HAP-1 (cell line): ENCODE results near the gene SPOCK3.
"Not testable (repeated sequence)": the region's sequence is repeated elsewhere in the genome, so short reads cannot be mapped to it uniquely, and the experiment has no call there.

Experiments used
- DNase-seq, 2 experiments: peaks; one replicate each; pipeline ENCODE4 v3.0.0-alpha.2; 2016 to 2020; ENCODE audit warnings: low spot score in 2 of 2
- H3K27me3 ChIP-seq: fragments of 250-450 bp; sonication (Bioruptor Pico); 2 replicates; pipeline ENCODE4 v1.5.1; 2020; ENCODE audit warnings: low read depth, mild to moderate bottlenecking, moderate library complexity
- H3K36me3 ChIP-seq: fragments of 250-450 bp; sonication (Bioruptor Pico); replicated peaks from 2 replicates; pipeline ENCODE4 v1.5.1; 2020; ENCODE audit warnings: mild to moderate bottlenecking
- H3K4me1 ChIP-seq: fragments of 250-450 bp; sonication (Bioruptor Pico); 2 replicates; pipeline ENCODE4 v1.5.1; 2020; ENCODE audit warnings: mild to moderate bottlenecking
- H3K4me3 ChIP-seq: fragments of 250-450 bp; sonication (Bioruptor Pico); 2 replicates; pipeline ENCODE4 v1.5.1; 2020; ENCODE audit warnings: mild to moderate bottlenecking, moderate library complexity
- H3K9me3 ChIP-seq: fragments of 250-450 bp; sonication (Bioruptor Pico); 2 replicates; pipeline ENCODE4 v1.5.1; 2020; ENCODE audit warnings: mild to moderate bottlenecking, moderate library complexity
- in situ Hi-C: fragments of 300-500 bp; cut with MboI; formaldehyde crosslinking; loops from 3 replicates; pipeline ENCODE4 v1.14.3; 2020; ENCODE audit warnings: low sequenced_read_pairs, inconsistent platforms, mixed read lengths

SPOCK3 gene

DNA sequence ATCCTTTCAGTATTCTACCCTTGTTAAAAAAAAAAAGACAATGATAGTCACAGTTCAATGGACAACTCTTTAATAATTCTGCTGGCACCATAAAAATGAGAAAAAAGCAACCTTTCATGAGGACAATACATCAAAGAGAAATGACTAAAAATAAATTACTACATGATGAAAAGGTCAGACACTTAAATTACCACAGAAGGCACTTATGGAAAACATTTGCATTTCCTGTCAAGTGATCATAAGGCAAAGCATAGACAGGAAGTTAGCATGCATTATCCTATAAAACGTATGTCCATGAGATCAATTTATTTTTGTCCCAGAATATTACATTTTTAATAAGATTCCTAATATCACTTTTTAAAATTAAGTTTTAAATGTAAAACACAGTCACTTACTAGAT lies 303.8 kb downstream of the SPOCK3 start:
- in situ Hi-C loops = no loop called here
- Histone ChIP-seq H3K36me3 (no peaks in the 10 kb centered on the region), H3K27me3 (no peaks in the 10 kb centered on the region), H3K4me1 (no peaks in the 10 kb centered on the region), H3K9me3 (no peaks in the 10 kb centered on the region), H3K4me3 (no peak overlapping the region)
- DNase-seq = no peak

DNA sequence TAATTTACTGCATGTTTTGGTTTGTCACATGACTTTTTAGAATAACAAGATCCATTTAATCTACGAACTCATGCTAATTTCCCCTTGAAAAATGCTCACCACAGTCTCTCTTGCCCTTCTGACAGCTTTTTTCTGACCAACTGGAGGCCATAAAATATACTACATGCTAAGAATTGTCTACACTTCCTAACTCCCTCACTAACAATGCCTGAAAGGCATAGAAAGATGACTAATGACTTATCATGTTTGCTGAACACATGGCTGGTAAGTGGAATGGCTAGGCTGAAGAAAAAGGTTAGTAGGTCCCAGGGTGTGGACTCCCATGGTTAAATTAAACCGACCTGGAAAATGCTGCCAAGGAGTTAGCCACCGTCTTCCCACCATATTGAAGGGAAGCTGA lies 309.9 kb downstream of the SPOCK3 start:
- H3K36me3 ChIP-seq = no peaks in the 10 kb centered on the region
- 0 out of 2 replicates have a peak, but pooled peaks cover 2% of the 10 kb centered on the region for H3K27me3 ChIP-seq
- in situ Hi-C loops = no loop called here
- no peaks in the 10 kb centered on the region for H3K9me3 ChIP-seq
- DNase-seq = no peak
- no peaks in the 10 kb centered on the region for H3K4me1 ChIP-seq
- no peak overlapping the region for H3K4me3 ChIP-seq

DNA sequence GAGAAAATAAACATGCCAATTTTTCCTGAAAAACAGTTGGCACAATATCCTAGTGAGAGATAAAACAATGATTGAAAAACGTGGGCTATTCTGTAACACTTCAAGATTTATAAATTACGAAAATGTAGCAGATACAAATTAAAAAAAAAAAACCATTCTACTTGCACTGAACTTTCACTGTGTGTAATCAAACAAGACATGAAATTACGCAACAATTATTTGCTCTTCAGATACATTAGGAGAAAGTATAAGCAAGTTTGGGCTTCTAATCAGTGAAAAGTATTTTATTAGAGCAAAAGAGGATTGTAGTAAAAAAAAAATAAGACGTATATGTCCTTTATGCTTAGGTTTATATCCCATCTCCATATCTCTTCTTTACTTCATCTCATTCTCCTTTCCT lies 320.4 kb downstream of the SPOCK3 start:
- H3K4me3 ChIP-seq = no peak overlapping the region
- in situ Hi-C loops = no loop called here
- no peaks in the 10 kb centered on the region for H3K9me3 ChIP-seq
- no peak for DNase-seq
- no peaks in the 10 kb centered on the region for H3K36me3 ChIP-seq
- H3K4me1 ChIP-seq = 0 out of 2 replicates have a peak, but pooled peaks cover 6% of the 10 kb centered on the region
- no peaks in the 10 kb centered on the region for H3K27me3 ChIP-seq

DNA sequence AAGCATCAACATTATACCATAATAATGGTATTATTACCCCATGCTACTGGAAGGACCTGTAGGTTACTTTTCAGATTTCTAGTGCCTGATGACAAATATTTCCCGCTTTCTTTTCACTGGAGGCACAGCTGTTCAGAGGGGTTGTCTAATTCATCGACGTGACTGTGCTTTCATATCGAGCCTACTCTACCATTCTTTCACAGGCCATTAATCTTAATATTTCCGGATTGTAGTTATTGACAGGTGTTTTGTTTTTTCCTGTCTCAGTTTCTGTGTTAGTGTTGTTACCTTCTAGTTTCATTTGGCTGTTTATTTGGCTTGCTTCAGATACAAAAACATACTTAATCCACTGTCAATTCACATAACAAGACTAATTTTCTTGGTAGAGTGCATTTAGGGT lies 330.9 kb downstream of the SPOCK3 start:
- Histone ChIP-seq H3K4me3 (no peak overlapping the region), H3K27me3 (no peaks in the 10 kb centered on the region), H3K4me1 (no peaks in the 10 kb centered on the region), H3K9me3 (no peaks in the 10 kb centered on the region), H3K36me3 (no peaks in the 10 kb centered on the region)
- in situ Hi-C loops = no loop called here
- DNase-seq = no peak

DNA sequence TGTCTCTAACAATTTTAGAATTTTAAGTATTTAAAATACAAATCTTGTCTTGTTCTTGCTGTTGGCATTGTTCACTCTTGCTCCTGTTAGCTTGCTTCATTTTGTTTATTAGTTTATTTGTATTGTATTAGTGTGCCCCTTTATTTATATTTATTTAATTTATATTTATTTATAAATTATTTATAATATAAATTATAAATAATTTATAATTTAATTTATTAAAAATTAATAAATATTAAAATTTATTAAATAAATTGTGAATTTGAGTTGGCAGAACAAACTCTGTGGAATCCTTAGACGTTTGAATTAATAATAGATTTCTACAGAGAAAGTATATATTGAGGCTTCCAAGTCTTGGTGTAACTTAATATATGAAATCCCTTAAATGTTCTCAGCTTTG lies 331.4 kb downstream of the SPOCK3 start:
- no peak overlapping the region for H3K4me3 ChIP-seq
- H3K4me1 ChIP-seq = no peaks in the 10 kb centered on the region
- H3K36me3 ChIP-seq = no peaks in the 10 kb centered on the region
- H3K27me3 ChIP-seq = no peaks in the 10 kb centered on the region
- in situ Hi-C loops = no loop called here
- no peaks in the 10 kb centered on the region for H3K9me3 ChIP-seq
- no peak for DNase-seq

DNA sequence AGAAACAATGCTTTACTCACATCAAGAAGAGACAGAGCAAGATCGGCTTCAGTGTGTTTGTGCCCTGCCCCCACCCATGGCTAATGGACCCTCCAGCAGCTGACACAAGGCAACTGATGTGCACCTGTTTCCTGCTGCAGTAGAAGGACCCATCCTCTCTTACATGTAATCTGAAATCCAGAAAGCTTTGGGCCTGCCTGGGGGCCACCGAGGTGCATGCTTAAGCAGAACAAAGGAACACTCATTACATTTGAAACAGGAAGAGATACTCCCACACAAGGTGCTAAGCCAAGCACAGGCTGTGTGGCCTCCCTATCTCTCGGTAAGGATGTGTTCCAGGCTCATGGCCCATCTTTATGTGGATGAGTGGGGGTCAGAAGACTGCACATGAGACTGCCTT lies 338.0 kb downstream of the SPOCK3 start:
- no peaks in the 10 kb centered on the region for H3K4me1 ChIP-seq
- in situ Hi-C loops = no loop called here
- H3K27me3 ChIP-seq = no peaks in the 10 kb centered on the region
- no peaks in the 10 kb centered on the region for H3K36me3 ChIP-seq
- H3K9me3 ChIP-seq = no peaks in the 10 kb centered on the region
- no peak for DNase-seq
- H3K4me3 ChIP-seq = no peak overlapping the region

DNA sequence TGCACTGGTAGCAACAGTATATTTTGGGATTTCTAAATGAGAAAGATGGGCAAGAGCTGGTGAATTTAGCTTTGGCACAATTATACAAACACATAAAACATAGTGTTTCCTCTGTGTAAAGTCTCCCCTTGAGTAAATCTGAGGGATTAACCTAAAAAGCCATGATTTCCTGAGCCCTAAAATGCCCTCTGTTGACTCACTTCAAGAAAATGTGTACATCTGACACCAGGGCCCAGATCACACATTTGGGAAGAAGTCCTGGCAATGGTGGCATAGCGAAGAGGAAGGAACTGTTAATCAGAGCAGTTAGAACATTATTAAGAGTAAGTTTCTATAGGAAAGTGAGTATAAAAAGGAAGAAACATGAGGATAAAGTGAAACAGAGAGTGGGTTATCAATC lies 338.5 kb downstream of the SPOCK3 start:
- Histone ChIP-seq H3K9me3 (no peaks in the 10 kb centered on the region), H3K36me3 (no peaks in the 10 kb centered on the region), H3K27me3 (no peaks in the 10 kb centered on the region), H3K4me3 (no peak overlapping the region), H3K4me1 (no peaks in the 10 kb centered on the region)
- in situ Hi-C loops = no loop called here
- DNase-seq = no peak

DNA sequence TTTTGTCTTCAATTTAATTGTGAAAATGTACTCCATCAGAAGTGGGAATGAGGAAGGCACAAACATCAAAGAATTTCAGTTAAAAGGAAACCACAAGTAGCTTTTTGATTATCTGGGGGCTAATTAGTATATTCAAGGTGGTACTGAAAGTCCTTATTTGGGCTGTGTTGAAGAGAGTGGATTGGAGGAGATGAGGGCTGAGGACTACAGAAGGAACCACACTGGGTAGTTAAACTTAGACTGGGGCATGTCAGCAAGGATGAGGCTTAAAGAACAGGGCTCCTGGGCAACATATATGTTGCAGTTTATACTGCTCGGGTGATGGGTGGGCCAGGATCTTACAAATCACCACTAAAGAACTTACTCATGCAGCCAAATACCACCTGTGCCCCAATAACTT lies 346.8 kb downstream of the SPOCK3 start:
- DNase-seq = no peak
- in situ Hi-C loops = no loop called here
- H3K9me3 ChIP-seq = no peaks in the 10 kb centered on the region
- no peaks in the 10 kb centered on the region for H3K27me3 ChIP-seq
- H3K4me1 ChIP-seq = no peaks in the 10 kb centered on the region
- no peaks in the 10 kb centered on the region for H3K36me3 ChIP-seq
- H3K4me3 ChIP-seq = no peak overlapping the region

DNA sequence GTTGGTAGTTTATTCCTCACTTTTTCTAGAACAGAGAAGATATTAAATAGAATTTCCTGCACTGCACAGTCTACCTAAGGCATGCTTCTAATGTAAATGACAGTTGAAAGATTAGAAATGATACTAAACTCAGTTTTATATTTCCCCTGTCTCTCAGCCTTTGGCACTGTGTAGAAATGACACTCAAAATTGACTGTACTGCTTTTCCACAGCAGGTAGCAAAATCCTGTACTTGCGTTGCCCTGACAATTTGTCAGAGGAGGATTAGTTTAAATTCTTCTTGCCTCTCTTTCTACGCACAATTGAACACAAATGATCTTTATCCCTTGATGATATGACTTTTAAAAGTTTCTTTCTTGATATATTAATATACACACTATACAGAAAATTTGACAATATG lies 347.6 kb downstream of the SPOCK3 start:
- H3K36me3 ChIP-seq = no peaks in the 10 kb centered on the region
- in situ Hi-C loops = no loop called here
- H3K4me1 ChIP-seq = no peaks in the 10 kb centered on the region
- DNase-seq = no peak
- H3K4me3 ChIP-seq = no peak overlapping the region
- no peaks in the 10 kb centered on the region for H3K9me3 ChIP-seq
- no peaks in the 10 kb centered on the region for H3K27me3 ChIP-seq

DNA sequence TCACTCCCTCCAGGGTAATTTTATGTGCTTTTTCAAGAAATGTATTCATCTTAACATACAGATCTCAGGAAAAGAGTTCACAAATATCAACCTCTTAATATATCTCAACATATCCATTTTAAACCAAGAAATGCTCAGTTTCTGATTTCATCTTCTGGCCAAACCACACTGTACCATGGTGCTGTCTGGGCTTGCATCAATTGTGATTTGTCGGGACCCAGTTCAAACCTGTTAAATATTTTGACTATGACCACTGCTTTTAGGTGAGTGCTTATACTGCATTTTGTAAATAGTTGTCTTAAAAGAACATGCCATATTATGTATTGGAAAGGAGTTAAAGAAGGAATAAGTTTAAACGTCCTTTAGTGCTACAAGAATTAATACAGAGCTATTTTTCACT lies 352.1 kb downstream of the SPOCK3 start:
- in situ Hi-C loops = no loop called here
- DNase-seq = no peak
- Histone ChIP-seq H3K36me3 (no peaks in the 10 kb centered on the region), H3K4me3 (no peak overlapping the region), H3K9me3 (no peaks in the 10 kb centered on the region), H3K27me3 (no peaks in the 10 kb centered on the region), H3K4me1 (no peaks in the 10 kb centered on the region)

DNA sequence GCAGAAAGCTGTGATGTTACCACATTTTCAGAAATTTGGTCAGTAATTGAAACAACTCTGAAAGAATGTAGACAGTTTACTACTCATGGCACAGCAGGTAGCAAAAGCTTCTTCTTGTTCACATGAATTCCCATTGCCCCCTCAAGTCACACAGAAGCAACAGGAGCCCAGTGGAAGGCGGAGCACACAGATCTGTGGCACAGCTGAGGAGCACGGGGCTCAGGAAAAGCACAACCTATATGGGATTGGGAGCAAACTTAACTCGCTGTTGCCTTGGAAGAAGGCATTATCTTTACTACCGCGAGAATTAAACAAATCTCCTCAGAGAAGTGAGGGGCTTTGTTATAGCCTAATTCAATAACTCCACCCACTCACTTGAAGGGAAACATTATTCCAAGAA lies 358.5 kb downstream of the SPOCK3 start:
- in situ Hi-C loops = no loop called here
- H3K27me3 ChIP-seq = no peaks in the 10 kb centered on the region
- H3K4me3 ChIP-seq = no peak overlapping the region
- no peaks in the 10 kb centered on the region for H3K9me3 ChIP-seq
- H3K36me3 ChIP-seq = no peaks in the 10 kb centered on the region
- no peak for DNase-seq
- H3K4me1 ChIP-seq = no peaks in the 10 kb centered on the region

DNA sequence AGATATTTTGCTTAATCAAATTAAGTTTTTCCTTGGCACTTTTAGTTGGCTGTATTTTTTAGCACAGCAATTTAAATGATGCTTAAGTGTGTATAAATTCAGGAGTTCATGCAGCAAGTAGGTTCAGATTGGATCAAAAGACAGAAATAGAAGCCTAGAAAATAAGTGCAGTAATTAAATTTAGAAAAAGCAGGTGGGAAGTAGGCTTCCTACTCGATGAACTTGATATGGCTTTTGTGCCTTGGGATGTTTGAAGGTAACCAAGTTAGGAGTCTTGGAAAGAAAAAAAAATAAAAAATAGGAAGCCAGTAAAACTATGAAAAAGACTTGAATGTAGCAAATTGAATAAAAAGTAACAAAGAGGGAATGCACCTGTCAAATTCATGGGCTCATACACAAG lies 372.3 kb downstream of the SPOCK3 start:
- Histone ChIP-seq H3K4me1 (no peaks in the 10 kb centered on the region), H3K4me3 (no peak overlapping the region), H3K27me3 (no peaks in the 10 kb centered on the region), H3K36me3 (no peaks in the 10 kb centered on the region), H3K9me3 (no peaks in the 10 kb centered on the region)
- in situ Hi-C loops = no loop called here
- no peak for DNase-seq

DNA sequence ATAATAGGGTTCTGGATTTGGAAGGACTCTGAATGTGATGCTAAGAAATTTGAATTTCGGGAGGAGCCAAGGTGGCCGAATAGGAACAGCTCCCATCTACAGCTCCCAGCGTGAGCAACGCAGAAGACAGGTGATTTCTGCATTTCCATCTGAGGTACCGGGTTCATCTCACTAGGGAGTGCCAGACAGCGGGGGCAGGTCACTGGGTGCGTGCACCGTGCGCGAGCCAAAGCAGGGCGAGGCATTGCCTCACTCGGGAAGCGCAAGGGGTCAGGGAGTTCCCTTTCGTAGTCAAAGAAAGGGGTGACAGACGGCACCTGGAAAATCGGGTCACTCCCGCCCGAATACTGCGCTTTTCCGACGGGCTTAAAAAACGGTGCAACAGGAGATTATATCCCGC lies 383.9 kb downstream of the SPOCK3 start:
- H3K4me1 ChIP-seq, DNase-seq, H3K4me3 ChIP-seq, H3K27me3 ChIP-seq, in situ Hi-C loops, H3K36me3 ChIP-seq, H3K9me3 ChIP-seq: not testable (repeated sequence)

DNA sequence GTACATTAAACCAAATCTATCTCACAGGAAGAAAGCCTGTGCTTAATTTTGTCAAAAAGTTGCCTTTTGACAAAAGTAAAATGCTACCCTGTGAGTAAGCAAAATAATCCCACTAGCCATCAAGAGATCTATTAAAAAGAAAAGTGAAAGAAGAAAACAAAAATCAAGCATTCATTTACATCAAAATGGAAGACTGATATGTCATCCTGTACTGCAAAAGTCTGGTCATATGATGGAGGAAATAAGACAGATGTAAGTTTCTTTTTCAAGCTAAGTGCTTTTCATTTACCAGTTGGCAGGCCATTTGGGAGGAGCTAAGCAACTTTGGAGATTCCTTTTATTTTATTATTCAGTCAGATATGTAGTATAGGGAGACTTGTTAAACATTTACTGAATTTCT lies 387.4 kb downstream of the SPOCK3 start:
- Histone ChIP-seq H3K36me3 (no peaks in the 10 kb centered on the region), H3K4me3 (no peak overlapping the region), H3K9me3 (no peaks in the 10 kb centered on the region), H3K27me3 (no peaks in the 10 kb centered on the region), H3K4me1 (no peaks in the 10 kb centered on the region)
- in situ Hi-C loops = no loop called here
- DNase-seq = no peak

DNA sequence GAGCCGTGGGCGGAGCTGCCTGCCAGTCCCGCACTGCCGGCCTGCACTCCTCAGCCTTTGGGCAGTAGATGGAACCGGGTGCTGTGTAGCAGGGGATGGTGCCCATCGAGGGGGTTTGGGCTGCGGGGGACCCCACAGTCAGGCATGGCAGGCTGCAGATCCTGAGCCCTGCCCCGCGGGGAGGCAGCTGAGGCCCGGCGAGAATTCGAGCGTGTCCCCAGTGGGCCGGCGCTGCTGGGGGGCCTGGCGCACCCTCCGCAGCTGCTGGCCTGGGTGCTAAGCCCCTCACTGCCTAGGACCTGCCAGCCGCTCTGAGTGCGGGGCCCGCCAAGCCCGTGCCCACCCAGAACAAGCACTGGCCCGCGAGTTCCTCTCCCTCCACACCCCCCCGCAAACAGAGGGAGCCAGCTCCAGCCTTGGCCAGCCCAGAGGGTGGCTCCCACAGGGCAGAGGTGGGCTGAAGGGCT lies 391.5 kb downstream of the SPOCK3 start:
- Histone ChIP-seq H3K27me3 (no peaks in the 10 kb centered on the region), H3K36me3 (no peaks in the 10 kb centered on the region), H3K4me3 (no peak overlapping the region), H3K9me3 (no peaks in the 10 kb centered on the region), H3K4me1 (no peaks in the 10 kb centered on the region)
- in situ Hi-C loops = no loop called here
- DNase-seq = no peak
